ENCODE data around the gene ELANE. TPM values are rescaled to one million over a fixed set of nuclear protein-coding genes. Genes with fewer than 3 reads are reported as not detected.

Gene ELANE
- total RNA-seq, 4 donors from 2014 or later, result 1.9 to 2.1 (median 2.1) TPM; not detected in 1

- no peak for DNase-seq
- Histone ChIP-seq H3K9me3 (no peaks in the 10 kb centered on the region), H3K27me3 (no peaks in the 10 kb centered on the region), H3K27ac (no peak overlapping the region), H3K4me3 (replicated peaks in 1 of 3) (no peak overlapping the region), H3K36me3 (no peaks in the 10 kb centered on the region), H3K4me1 (peaks cover 4 to 6% of the 10 kb centered on the region in 2 donors)
- intact Hi-C loops (cut with DNase I), result loop anchor here (5.0 kb wide), 2 partner anchors 56 to 121 kb away; partner anchors contain the start of genes KISS1R and WDR18
- TF ChIP-seq CTCF (IDR thresholded peaks at IDR 0.05) (no peak), POLR2A (IDR thresholded peaks at IDR 0.05) (no peak)
- 68 to 90% methylated on average over 2 to 11 of the region's 35 CpGs for WGBS, 2 donors
Observed at GRCh38 chr19:861141-861755, 9.1 kb downstream of the ELANE start.

GRCh38 chr19:861756-862580 is 9.9 kb downstream of the ELANE start:
- Histone ChIP-seq H3K4me3 (replicated peaks in 1 of 3) (no peak overlapping the region), H3K36me3 (no peaks in the 10 kb centered on the region), H3K27me3 (no peaks in the 10 kb centered on the region), H3K9me3 (no peaks in the 10 kb centered on the region), H3K4me1 (peaks cover 4 to 6% of the 10 kb centered on the region in 2 donors), H3K27ac (no peak overlapping the region)
- no peak for DNase-seq
- 22 to 30% methylated on average over 33 to 55 of the region's 60 CpGs for WGBS, 2 donors
- intact Hi-C loops (cut with DNase I), result loop anchor here (5.0 kb wide), 2 partner anchors 55 to 120 kb away; partner anchors contain the start of genes KISS1R and WDR18
- no peak for TF ChIP-seq CTCF (IDR thresholded peaks at IDR 0.05)
- TF ChIP-seq POLR2A (IDR thresholded peaks at IDR 0.05), result no peak

GRCh38 chr19:862581-863314 is 10.6 kb downstream of the ELANE start:
- intact Hi-C loops (cut with DNase I), result loop anchor here (5.0 kb wide), 2 partner anchors 55 to 120 kb away; partner anchors contain the start of genes KISS1R and WDR18
- Histone ChIP-seq H3K36me3 (peaks cover 0 to 2% of the 10 kb centered on the region in 2 donors), H3K4me1 (peaks cover 4 to 6% of the 10 kb centered on the region in 2 donors), H3K4me3 (replicated peaks in 1 of 3) (no peak overlapping the region), H3K9me3 (no peaks in the 10 kb centered on the region), H3K27ac (no peak overlapping the region), H3K27me3 (no peaks in the 10 kb centered on the region)
- TF ChIP-seq CTCF (IDR thresholded peaks at IDR 0.05), result no peak
- TF ChIP-seq POLR2A (IDR thresholded peaks at IDR 0.05), result no peak
- peak; percentile 42 to 47 for DNase-seq
- 23 to 29% methylated on average over 20 to 24 of the region's 48 CpGs for WGBS, 2 donors

- 76 to 87% methylated on average over 7 of the region's 7 CpGs for whole genome bisulfite sequencing, 2 donors
- Histone ChIP-seq H3K4me1 (peaks cover 4 to 6% of the 10 kb centered on the region in 2 donors), H3K9me3 (no peaks in the 10 kb centered on the region), H3K27ac (no peak overlapping the region), H3K4me3 (replicated peaks in 1 of 3) (no peak overlapping the region), H3K27me3 (no peaks in the 10 kb centered on the region), H3K36me3 (peaks cover 0 to 8% of the 10 kb centered on the region in 2 donors)
- intact Hi-C loops (cut with DNase I), result loop anchor here (5.0 kb wide), 2 partner anchors 54 to 119 kb away; partner anchors contain the start of genes KISS1R and WDR18
- no peak for TF ChIP-seq POLR2A (IDR thresholded peaks at IDR 0.05)
- DNase-seq, result no peak
Observed at GRCh38 chr19:863315-863620, 11.2 kb downstream of the ELANE start.

- Histone ChIP-seq H3K27ac (no peak overlapping the region), H3K27me3 (no peaks in the 10 kb centered on the region), H3K36me3 (peaks cover 5 to 16% of the 10 kb centered on the region in 2 donors), H3K4me3 (replicated peaks in 1 of 3) (no peak overlapping the region), H3K4me1 (peaks cover 3 to 4% of the 10 kb centered on the region in 2 donors), H3K9me3 (no peaks in the 10 kb centered on the region)
- DNase-seq, result no peak
- intact Hi-C loops (cut with DNase I), result no loop called here
- no peak for TF ChIP-seq CTCF (IDR thresholded peaks at IDR 0.05)
- TF ChIP-seq POLR2A (IDR thresholded peaks at IDR 0.05), result no peak
- WGBS, 2 donors, result 88 to 90% methylated on average over 14 to 38 of the region's 38 CpGs
Observed at GRCh38 chr19:866769-867300, 14.7 kb downstream of the ELANE start.

Measured in thyroid gland (tissue), 4 donors.